ENCODE data around the gene PSD2. TPM values are rescaled to one million over a fixed set of nuclear protein-coding genes. Genes with fewer than 3 reads are reported as not detected.

PSD2 gene
- total and polyA plus RNA-seq, 2 of the 13 experiments (the other 11 are each of a cell fraction or from before 2014, with no cell fraction given) = 0.07 TPM; not detected in 1

- FAIRE-seq = no peak
- Histone ChIP-seq H3K79me2 (ENCODE audit: insufficient read depth, low read length) (no peaks in the 10 kb centered on the region), H4K20me1 (ENCODE audit: insufficient read depth, low read length) (no peaks in the 10 kb centered on the region), H3K4me2 (ENCODE audit: low read depth, low read length) (no peak overlapping the region), H3K9me3 (ENCODE audit: low read length) (no peaks in the 10 kb centered on the region), H3K4me1 (ENCODE audit: insufficient read depth, low read length) (peaks cover 9% of the 10 kb centered on the region; the same call in 1 of the 2 replicates), H3K4me3 (replicated peaks in 1 of 3; ENCODE audit: insufficient read depth in 1 of 3, low read depth in 2 of 3, low read length in 3 of 3) (no peak overlapping the region), H3K36me3 (replicated peaks in 1 of 2; ENCODE audit: control insufficient read depth in 1 of 2, insufficient read depth in 2 of 2, low read length in 2 of 2) (no peaks in the 10 kb centered on the region), H3K9ac (ENCODE audit: insufficient read depth, low read depth, low read length) (no peak overlapping the region), H2AFZ (ENCODE audit: low read length) (no peak overlapping the region), H3K27me3 (ENCODE audit: control insufficient read depth in 1 of 2, insufficient read depth in 2 of 2, low read length in 2 of 2) (peaks cover 25 to 47% of the 10 kb centered on the region in 2 experiments; a peak in 4 of 5 replicates), H3K27ac (ENCODE audit: extremely low read length, insufficient read depth, low read length) (no peak overlapping the region)
- in situ Hi-C loops (cut with HindIII; ENCODE audit: extremely low pct_ligation_motif_present, low pct_unique_long_range_greater_than_20kb) = no loop called here
- BruUV-seq (replicated peaks) = no TSS peak
- ATAC-seq = no peak
- CTCF ChIA-PET (ENCODE audit: low intra/inter-chr PET ratio, low total read pairs) = no interaction called here
- WGBS (ENCODE audit: low lambda C conversion rate) = 0% methylated on average over 4 of the region's 8 CpGs
- POLR2A ChIA-PET = no interaction called here
- no peak for DNase-seq (ENCODE audit: low spot score)
- intact Hi-C loops (cut with micrococcal nuclease; ENCODE audit: unreplicated experiment) = no loop called here
- TF ChIP-seq ZNF740 (CRISPR knock-in tag; IDR thresholded peaks at IDR 0.05) (no peak), ZNF567 (CRISPR knock-in tag; IDR thresholded peaks at IDR 0.05; ENCODE audit: borderline replicate concordance) (no peak), ZNF354B (CRISPR knock-in tag; IDR thresholded peaks at IDR 0.05) (no peak), ZNF891 (CRISPR knock-in tag; IDR thresholded peaks at IDR 0.05) (no peak), ZNF263 (CRISPR knock-in tag; IDR thresholded peaks at IDR 0.05) (no peak), SP140L (CRISPR knock-in tag; IDR thresholded peaks at IDR 0.05; ENCODE audit: borderline replicate concordance) (no peak), GPN1 (CRISPR knock-in tag; IDR thresholded peaks at IDR 0.05; ENCODE audit: borderline replicate concordance) (no peak), ZNF605 (CRISPR knock-in tag; IDR thresholded peaks at IDR 0.05) (no peak), PAF1 (CRISPR knock-in tag; IDR thresholded peaks at IDR 0.05) (no peak), SNRNP70 (IDR thresholded peaks at IDR 0.05; ENCODE audit: low read depth, low read length) (no peak), SMYD3 (CRISPR knock-in tag; IDR thresholded peaks at IDR 0.05) (no peak)
- TF ChIP-seq, protein P1, sequence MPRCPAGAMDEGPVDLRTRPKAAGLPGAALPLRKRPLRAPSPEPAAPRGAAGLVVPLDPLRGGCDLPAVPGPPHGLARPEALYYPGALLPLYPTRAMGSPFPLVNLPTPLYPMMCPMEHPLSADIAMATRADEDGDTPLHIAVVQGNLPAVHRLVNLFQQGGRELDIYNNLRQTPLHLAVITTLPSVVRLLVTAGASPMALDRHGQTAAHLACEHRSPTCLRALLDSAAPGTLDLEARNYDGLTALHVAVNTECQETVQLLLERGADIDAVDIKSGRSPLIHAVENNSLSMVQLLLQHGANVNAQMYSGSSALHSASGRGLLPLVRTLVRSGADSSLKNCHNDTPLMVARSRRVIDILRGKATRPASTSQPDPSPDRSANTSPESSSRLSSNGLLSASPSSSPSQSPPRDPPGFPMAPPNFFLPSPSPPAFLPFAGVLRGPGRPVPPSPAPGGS (CRISPR knock-in tag; IDR thresholded peaks at IDR 0.05) = no peak
- TF ChIP-seq, protein P2, sequence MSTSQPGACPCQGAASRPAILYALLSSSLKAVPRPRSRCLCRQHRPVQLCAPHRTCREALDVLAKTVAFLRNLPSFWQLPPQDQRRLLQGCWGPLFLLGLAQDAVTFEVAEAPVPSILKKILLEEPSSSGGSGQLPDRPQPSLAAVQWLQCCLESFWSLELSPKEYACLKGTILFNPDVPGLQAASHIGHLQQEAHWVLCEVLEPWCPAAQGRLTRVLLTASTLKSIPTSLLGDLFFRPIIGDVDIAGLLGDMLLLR (CRISPR knock-in tag; IDR thresholded peaks at IDR 0.05) = no peak
Measured at GRCh38 chr5:139817362-139817761, 21.8 kb downstream of the PSD2 start.

Measured in HepG2 (cell line).